OCI-LY3 (cell line): Measurements from ENCODE around the gene FGD4.

ENCODE experiments used
- H2AFZ ChIP-seq: fragments of 200-600, 300-600 bp; shearing (Covaris generic); 2 replicates; pipeline ENCODE4 v1.6.0; 2014; ENCODE audit warnings: antibody characterized with exemption, low read depth, low read length
- H3K27ac ChIP-seq: fragments of 200-600, 300-600 bp; sonication (generic); 2 replicates; pipeline ENCODE4 v1.5.1; 2014; ENCODE audit warnings: mild to moderate bottlenecking, low read length, moderate library complexity, mixed read lengths
- H3K27me3 ChIP-seq: fragments of 200-600, 300-600 bp; sonication (generic); 2 replicates; pipeline ENCODE4 v1.6.1; 2014; ENCODE audit warnings: low read depth, low read length, mixed read lengths
- H3K36me3 ChIP-seq: fragments of 200-600, 300-600 bp; sonication (generic); replicated peaks from 2 replicates; pipeline ENCODE3; 2014; ENCODE audit warnings: low read depth, low read length, mixed read lengths
- H3K4me1 ChIP-seq: fragments of 300-600, 200-600 bp; sonication (generic); 2 replicates; pipeline ENCODE4 v1.6.1; 2014; ENCODE audit warnings: low read length, mixed read lengths
- H3K4me2 ChIP-seq: fragments of 200-600, 300-600 bp; sonication (generic); 2 replicates; pipeline ENCODE4 v1.6.1; 2014; ENCODE audit warnings: low read length, mixed read lengths
- H3K4me3 ChIP-seq: fragments of 300-600, 200-600 bp; sonication (generic); 2 replicates; pipeline ENCODE4 v1.5.1; 2014; ENCODE audit warnings: antibody characterized with exemption, mild to moderate bottlenecking, low read length, moderate library complexity
- H3K79me2 ChIP-seq: fragments of 300-600, 200-600 bp; shearing (Covaris generic); 2 replicates; pipeline ENCODE4 v1.6.1; 2014; ENCODE audit warnings: mild to moderate bottlenecking, low read length, mixed read lengths
- H3K9ac ChIP-seq: fragments of 300-600, 200-600 bp; shearing (Covaris generic); 2 replicates; pipeline ENCODE4 v1.6.0; 2014; ENCODE audit warnings: mild to moderate bottlenecking, low read length, moderate library complexity
- H3K9me3 ChIP-seq: fragments of 200-600, 300-600 bp; shearing (Covaris generic); 2 replicates; pipeline ENCODE4 v1.6.1; 2014; ENCODE audit warnings: low read length, mixed read lengths; ENCODE audit not compliant: insufficient read depth
- H4K20me1 ChIP-seq: fragments of 200-600, 300-600 bp; sonication (generic); 2 replicates; pipeline ENCODE4 v1.6.1; 2016; ENCODE audit warnings: low read length, mixed read lengths; ENCODE audit not compliant: insufficient read depth
- CTCF ChIP-seq: fragments of 200-600, 300-600 bp; sonication (generic); IDR thresholded peaks from 2 replicates; pipeline ENCODE4 v1.5.1; 2014; ENCODE audit warnings: antibody characterized with exemption, low read length, low read depth
- EZH2phosphoT487 ChIP-seq: fragments of 200-600 bp; shearing (Covaris generic); IDR thresholded peaks from 2 replicates; pipeline ENCODE4 v1.6.1; 2018; ENCODE audit warnings: antibody characterized with exemption, mixed run types, low read depth

FGD4 gene

DNA sequence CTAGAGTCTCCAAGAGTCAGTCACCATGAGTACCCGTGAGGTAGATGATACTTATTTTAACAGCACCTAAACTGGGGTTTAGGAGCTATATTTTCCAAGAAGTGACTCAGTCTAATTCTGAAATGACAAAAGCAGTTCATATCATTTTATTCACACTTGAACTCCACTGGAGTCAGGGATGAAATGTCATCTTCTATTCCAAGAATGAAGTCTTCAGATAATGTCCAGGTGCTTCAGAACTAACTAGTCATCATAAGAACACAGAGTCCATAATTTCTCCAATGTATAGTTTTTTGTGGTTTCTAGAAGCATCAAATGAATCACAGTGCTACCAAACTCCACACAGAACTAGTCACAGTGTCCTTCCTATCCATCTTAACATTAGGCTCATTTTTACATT is 293.0 kb downstream of the FGD4 start:
- TF ChIP-seq CTCF (no peak), EZH2phosphoT487 (no peak)
- H3K79me2 ChIP-seq: peaks cover 98% of the 10 kb centered on the region
- no peaks in the 10 kb centered on the region for H3K9me3 ChIP-seq
- H4K20me1 ChIP-seq: peaks cover 20% of the 10 kb centered on the region
- no peaks in the 10 kb centered on the region for H3K27me3 ChIP-seq
- no peak overlapping the region for H2AFZ ChIP-seq
- H3K4me1 ChIP-seq: no peaks in the 10 kb centered on the region
- H3K4me3 ChIP-seq: no peak overlapping the region
- H3K27ac ChIP-seq: no peak overlapping the region
- H3K4me2 ChIP-seq: no peak overlapping the region
- peaks cover 13% of the 10 kb centered on the region for H3K36me3 ChIP-seq
- no peak overlapping the region for H3K9ac ChIP-seq

DNA sequence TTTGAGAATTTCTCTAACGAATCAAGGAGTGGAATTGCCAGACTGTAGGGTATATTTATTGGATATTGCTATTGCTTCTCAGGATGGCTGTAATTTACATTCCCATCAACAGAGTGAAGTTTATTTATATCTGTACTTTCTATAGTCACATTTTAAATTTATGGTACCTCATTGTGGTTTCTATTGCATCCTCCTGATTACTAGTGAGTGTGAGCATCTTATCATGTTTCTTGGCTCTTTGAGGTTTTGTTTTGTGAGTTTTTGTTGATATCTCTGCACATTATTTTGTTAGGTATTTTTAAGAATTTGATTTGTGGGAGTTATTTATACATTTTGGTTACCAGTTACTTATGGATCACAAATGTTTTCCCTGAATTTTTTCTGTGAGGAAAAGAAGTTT is 293.7 kb downstream of the FGD4 start:
- Histone ChIP-seq H4K20me1 (peaks cover 21% of the 10 kb centered on the region), H3K4me3 (no peak overlapping the region), H3K9ac (no peak overlapping the region), H3K9me3 (no peaks in the 10 kb centered on the region), H2AFZ (no peak overlapping the region), H3K36me3 (peaks cover 13% of the 10 kb centered on the region), H3K27me3 (no peaks in the 10 kb centered on the region), H3K27ac (no peak overlapping the region), H3K4me1 (no peaks in the 10 kb centered on the region), H3K4me2 (no peak overlapping the region), H3K79me2 (peaks cover 98% of the 10 kb centered on the region)
- no peak for TF ChIP-seq CTCF
- no peak for TF ChIP-seq EZH2phosphoT487
